GM19463 (cell line): Measurements from ENCODE around the gene SLITRK2.

Experiments
- ATAC-seq: cut with Tn5 transposase; IDR thresholded peaks from one replicate; pipeline ENCODE4 v1.9.1; 2021; ENCODE audit warnings: mild to moderate bottlenecking, moderate library complexity; ENCODE audit not compliant: unreplicated experiment

Gene SLITRK2

GRCh38 chrX:145853181-145853580, 35.6 kb downstream of the SLITRK2 start:
- ATAC-seq: no peak

GRCh38 chrX:145856181-145856580, 38.6 kb downstream of the SLITRK2 start:
- no peak for ATAC-seq

- no peak for ATAC-seq
These were observed 44.2 kb downstream of the SLITRK2 start for GRCh38 chrX:145861818-145862217.

- ATAC-seq: no peak
These were observed 47.5 kb downstream of the SLITRK2 start for GRCh38 chrX:145865082-145865481.
